ENCODE measurements around the gene ZNF282.
"Not testable (repeated sequence)": the region's sequence is repeated elsewhere in the genome, so short reads cannot be mapped to it uniquely, and the experiment has no call there.

The ZNF282 gene

DNA sequence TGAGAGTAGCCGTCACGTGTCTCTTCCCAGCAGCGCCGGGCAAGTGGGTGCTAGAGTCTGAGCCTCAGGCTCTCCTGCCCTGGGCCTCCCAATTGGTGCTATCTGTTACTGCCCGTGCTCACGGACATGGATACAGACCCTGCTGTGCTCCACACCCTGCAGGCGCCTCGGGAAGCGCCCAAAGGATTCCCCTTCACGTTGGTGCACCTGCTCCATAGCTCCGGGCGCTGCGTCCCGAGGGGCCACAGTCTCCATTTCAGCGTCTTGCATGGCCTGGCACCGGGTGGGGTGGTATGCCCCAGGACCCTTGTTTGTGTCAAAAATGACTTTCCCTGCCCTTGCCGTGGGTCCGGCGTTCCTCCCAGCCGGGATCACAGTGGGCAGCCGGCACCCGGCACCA is 30.3 kb downstream of the ZNF282 start:
- DNase-seq: no peak

DNA sequence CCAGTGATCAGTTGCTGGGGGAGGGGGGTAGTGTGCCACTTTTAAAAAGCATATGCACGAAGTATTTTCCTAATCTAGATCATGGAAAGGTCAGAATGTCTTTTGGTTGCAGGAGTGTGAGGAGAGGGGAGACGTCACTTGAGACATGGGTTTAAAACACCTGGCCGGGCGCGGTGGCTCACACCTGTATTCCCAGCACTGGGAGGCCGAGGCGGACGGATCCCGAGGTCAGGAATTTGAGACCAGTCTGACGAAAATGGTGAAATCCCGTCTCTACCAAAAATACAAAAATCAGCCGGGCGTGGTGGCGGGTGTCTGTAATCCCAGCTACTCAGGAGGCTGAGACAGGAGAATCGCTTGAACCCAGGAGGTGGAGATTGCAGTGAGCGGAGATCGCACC is 31.0 kb downstream of the ZNF282 start:
- not testable (repeated sequence) for DNase-seq

DNA sequence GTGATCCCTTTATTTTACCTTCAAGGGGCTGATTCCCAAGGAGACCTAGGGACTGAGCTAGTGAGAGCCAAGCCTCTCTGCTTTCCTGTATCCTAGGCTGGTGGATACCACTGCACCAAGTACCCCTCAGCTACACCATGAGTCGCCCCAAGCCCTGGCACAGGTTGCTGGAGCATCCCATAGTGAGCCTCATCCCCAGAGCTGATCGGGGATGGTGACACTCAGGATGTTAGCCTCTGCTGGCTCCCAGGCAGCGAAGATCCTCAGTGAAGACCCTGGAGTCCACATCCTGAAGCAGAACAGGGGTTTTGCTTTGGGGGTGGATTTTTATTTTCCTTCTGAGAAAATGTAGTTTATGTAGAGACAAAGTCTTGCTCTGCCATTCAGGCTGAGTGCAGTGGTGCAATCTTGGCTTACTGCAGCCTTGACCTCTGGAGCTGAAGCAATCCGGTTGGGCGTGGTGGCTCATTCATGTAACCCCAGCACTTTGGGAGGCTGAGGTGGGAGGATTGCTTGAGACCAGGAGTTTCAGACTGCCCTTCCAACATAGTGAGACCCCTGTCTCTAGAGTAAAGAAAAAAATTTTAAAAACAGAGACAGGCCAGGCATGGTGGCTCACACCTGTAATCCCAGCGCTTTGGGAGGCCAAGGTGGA is 31.6 kb downstream of the ZNF282 start:
- DNase-seq: no peak

DNA sequence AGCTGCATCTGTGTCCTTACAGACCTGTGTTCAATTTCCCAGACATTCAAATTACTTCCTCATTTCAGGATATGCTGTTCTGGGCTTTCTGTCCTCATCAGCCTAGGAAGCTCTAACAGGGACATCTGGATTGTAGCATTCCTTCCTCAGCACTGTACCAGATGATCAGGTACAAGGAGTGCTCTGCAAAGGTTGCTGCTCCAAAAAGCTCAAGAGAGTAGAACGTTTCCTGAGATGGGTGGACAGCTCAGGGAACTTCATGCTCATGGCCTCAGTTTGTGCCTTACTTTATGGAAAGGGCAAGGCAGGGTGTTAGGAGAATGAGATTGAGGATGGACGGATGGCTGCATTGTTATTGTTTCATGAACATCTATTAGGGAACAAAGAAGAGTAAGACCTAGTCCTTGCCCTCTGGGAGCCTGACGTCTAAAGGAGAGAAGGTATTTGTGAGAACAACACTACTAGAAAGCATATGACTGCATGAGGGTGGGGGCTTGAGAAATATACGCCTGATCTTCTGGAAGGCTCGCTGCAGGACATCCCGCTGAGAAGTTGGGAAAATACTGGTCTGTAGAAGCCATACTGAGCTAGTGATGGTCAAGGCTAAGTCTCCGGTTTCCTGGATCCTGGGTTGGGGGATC is 33.6 kb downstream of the ZNF282 start:
- no peak for DNase-seq

DNA sequence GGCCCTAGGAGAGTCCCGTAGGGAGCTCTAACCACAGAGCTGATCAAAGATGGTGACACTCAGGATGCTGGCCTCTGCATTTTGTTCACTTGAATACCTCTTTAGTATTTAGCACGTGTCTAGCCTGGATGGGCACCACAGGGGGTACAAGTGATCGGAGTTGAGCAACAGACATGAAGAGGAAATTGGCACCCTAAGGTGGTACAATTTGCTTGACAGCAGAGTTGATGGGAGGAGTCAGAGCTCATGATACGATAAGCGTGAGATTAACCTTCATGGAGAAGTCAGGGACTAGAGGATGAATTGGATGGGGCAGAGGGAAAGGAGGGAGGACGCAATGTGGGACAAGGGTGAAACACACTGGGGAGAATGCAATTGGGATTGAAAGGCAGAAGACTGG is 34.2 kb downstream of the ZNF282 start:
- DNase-seq: no peak

DNA sequence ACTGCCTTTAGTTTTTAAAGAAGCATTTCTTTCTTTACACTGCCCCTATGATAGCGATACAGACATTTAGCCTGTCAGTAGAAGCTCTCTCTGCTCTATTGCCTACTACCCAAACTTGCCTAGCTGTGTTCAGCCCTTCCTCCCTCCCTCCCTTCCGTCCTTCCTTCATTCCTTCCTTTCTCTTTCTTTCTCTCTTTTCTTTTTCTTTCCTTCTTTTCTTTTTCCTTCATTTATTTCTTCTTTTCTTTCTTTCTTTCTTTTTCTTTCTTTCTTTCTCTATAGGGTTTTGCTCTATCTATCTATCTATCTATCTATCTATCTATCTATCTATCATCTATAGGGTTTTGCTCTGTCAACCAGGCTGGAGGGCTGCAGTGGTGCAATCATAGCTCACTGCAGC is 37.0 kb downstream of the ZNF282 start:
- DNase-seq: no peak

DNA sequence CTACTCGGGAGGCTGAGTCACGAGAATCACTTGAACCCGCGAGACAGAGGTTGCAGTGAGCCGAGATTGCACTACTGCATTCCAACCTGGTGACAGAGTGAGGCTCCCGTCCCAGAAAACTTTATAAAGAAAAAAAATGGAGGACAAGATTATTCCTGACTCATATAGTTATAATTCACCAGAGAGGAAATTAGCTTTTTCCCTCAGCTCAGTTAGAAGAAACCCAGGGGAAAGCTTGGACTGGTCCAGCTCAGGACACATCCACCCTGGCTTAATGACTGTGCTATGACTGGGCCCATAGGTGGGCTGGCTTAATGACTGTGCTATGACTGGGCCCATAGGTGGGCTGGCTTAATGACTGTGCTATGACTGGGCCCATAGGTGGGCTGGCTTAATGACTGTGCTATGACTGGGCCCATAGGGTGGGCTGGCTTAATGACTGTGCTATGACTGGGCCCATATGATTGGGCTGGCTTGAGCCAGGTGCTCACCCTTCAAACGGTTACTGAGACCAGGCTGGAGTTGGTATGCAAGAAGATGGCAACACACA is 38.4 kb downstream of the ZNF282 start:
- DNase-seq: not testable (repeated sequence)

DNA sequence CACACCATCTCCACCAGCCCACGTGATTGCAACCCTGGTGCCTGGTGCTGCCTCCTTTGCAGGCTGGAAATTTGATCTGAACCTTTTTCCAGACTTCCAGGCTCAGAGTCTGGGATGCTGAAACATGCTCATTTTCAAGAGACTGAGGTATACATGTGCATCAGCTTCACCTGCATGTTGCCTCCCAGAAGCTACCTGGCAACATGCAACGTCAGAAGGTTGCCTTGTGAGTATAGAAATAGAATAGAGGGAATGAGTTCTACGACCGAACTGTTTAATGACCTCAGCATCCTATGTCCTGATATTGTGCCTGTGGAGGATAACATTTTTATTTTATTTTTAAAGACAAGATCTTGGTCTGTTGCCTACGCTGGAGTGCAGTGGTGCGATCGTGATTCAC is 42.2 kb downstream of the ZNF282 start:
- DNase-seq: no peak

DNA sequence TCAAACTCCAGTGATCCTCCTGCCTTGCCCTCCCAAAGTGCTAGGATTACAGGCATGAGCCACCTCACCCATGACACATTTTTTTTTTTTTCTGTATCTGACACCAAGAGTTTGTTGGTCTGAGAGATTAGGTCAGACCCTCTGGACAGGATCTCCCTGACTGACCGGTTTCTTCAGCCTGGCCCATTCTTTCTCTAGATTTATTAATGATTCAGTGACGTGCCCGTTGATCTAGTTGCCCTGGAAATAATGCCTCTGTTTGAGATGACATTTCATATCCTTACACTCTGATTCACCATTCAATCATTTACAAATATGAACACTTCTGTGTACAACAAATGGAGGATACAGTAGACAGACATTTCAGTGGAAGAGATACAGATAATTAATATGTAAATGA is 42.7 kb downstream of the ZNF282 start:
- no peak for DNase-seq

DNA sequence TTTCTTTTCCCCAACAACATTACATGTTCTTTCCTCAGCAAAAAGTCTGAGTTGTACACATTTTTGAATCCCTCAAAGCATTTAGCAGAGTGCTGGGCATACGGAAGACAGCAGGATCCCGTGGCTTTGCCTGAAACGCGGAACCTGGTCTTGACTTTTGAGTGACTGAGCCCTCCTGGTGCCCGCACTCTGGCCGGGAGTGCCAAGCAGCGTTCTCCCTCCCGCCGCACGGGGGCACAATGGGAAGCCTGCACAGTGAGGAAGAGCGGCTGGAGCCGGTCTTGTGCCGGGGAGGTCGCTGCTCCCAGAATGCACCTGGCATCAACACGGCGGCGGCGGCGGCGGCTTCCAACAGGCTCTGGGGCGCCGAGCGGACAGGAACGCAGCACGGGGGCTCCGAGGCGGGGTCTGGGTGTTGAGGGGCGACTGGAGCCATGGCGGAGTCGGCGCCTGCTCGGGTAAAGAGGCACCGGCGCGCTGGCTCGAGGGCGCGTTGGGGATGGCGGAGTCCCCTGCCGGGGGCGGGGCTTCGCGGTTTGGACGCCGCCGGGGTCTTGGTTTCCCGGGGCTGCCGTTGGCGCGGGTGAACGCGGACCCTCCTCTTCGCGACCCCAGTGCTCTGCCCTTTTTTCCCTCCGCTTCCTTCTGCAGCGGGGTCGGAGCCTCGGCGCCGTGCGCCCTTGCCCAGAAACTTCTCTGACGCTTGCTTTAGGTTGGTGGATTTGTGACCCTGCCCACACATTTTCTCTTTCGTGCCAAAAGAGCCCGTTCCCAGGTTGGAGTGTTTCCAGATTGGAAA is 44.2 kb downstream of the ZNF282 start, which contains the start of gene ZNF212:
TSS of gene ZNF212 (plus strand) at position 307 of the 799 bp plus-strand sequence. CDS start at position 435, 128 bp downstream.
- peak; percentile 97 for DNase-seq

DNA sequence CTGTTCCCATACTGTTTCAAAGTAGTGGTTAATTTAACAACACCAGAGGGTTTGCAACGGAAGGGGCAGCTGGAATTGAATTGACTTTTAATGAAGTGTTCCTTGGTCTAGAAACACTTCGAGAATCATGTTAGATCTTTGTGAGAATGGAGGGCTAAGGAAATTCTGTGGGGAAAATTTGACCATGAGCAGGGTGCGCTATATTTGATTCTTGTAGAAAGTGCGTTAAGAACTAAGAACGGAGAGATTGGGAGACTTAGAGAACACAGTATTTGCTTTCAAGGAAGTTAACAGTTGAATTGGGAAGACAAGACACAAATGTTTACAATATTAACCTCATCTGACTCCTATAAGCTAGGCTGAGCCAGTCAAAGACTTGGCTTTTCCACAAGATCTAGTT is 45.3 kb downstream of the ZNF282 start:
- no peak for DNase-seq

DNA sequence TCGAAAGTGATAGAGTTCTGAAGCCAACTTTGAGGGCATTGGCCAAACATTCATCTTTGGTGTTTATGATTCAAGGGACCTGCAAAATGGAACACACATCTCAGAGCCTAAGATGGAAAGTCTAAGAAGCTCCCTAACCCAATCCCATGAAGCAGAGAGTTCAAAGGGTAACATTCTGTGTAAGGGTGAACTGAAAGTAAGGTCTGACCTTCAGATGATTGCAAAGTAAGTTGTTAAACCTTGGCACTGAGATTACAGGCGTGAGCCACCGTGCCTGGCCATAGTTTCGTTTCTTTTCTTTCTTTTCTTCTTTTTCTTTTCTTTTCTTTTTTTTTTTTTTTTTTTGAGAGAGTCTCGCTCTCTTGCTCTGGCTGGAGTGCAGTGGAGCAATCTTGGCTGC is 46.4 kb downstream of the ZNF282 start:
- no peak for DNase-seq

DNA sequence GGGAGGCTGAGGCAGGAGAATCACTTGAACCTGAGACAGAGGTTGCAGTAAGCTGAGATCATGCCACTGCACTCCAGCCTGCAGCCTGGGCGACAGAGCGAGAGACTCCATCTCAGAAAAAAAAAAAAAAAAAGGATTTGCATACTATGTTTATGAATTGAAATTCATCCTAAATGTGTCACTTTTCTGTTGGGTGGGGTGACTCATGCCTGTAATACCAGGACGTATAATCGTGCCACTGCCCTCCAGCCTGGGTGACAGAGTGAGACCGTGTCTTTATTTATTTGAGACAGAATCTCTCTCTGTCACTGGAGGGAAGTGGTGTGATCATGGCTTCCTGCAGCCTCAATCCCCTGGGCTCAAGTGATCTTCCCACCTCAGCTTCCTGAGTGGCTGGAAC is 49.9 kb downstream of the ZNF282 start:
- DNase-seq: peak; percentile 69

DNA sequence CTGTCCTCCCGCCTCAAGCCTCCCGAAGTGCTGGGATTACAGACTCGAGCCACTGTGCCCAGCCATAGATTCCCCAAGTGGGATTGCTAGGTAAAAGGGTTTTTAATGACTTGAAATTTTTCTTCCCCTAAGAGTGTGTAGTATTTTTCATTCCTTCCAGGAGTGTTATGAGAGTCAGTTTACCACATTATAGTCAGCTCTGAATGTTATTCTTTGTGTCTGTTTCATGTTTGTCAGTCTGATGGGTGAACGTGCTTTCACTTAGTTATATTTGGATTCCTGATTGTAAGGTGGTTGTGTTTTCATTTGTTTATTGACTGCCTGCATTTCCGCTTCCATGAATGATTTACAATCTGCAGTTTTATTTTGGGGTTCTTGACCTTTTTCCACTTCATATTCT is 50.4 kb downstream of the ZNF282 start:
- DNase-seq: no peak

DNA sequence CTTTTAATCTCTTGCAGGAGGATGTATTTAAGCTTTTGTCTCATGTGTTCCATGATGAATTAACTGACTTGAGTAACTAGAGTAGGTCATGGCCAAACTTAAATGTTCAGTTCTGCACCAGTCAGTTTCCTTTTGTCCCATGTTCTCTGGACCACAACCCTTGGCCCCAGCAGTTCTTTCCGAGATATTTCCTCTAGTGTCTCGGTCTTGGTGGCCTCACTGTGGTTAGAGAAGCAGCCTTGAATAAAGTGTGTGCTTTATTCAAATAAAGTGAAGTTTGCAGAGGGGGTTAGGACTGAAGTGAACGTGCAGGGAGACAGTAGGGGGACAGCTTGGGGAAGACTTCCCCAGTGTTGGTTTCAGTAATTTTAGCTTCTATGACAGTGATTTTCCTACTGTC is 53.4 kb downstream of the ZNF282 start:
- no peak for DNase-seq

DNA sequence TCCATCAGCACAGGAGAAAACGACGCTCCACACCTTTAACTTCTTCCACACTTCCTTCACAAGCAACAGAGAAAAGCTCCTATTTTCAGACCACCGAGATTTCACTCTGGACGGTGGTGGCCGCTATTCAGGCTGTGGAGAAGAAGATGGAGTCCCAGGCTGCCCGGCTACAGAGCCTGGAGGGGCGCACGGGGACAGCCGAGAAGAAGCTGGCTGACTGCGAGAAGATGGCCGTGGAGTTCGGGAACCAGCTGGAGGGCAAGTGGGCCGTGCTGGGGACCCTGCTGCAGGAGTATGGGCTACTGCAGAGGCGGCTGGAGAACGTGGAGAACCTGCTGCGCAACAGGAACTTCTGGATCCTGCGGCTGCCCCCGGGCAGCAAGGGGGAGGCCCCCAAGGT is 54.8 kb downstream of the ZNF282 start:
- not testable (repeated sequence) for DNase-seq

DNA sequence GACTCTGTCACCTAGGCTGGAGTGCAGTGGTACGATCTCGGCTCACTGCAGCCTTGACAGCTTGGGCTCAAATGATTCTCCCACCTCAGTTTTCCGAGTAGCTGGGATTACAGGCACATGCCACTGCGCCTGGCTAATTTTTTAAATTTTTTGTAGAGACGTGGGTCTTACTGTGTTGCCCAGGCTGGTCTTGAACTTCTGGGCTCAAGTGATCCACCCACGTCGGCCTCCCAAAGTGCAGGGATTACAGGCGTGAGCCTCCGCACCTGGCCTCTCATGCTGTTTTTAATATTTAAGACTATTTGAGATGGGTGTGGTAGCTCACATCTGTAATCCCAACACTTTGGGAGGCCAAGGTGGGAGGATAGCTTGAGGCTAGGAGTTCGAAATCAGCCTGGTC is 56.2 kb downstream of the ZNF282 start:
- DNase-seq: not testable (repeated sequence)

DNA sequence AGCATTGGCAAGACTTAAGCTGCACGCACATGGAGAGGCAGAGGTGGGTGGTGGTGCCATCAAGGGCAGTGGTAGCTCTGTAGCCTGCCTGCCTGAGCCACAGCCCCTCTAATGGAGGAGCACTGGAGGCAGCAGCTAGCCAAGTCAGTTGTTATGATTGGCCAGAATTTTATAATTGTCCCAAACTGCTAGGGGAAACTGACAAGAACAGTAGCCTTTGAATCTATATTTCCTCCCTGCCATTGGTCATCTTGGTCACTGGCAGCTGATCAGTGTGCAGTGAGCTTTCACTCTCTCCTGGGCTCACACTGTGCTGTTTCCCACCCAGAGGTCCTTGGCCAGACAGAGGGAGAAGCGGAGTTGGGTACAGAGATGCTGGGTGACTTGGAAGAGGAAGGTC is 57.0 kb downstream of the ZNF282 start:
- DNase-seq: no peak

DNA sequence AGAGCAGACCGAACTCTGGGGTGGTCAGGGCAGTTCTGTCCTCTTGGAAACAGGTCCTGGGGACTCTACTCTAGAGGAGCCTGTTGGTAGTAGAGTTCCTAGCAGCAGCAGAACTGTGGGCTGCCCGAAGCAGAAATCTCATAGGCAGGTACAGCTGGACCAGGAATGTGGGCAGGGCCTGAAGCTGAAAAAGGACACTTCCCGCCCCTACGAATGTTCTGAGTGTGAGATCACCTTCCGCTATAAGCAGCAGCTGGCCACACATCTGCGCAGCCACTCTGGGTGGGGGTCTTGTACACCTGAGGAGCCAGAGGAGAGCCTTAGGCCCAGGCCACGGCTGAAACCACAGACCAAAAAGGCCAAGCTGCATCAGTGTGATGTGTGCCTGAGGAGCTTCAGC is 58.3 kb downstream of the ZNF282 start:
- no peak for DNase-seq

DNA sequence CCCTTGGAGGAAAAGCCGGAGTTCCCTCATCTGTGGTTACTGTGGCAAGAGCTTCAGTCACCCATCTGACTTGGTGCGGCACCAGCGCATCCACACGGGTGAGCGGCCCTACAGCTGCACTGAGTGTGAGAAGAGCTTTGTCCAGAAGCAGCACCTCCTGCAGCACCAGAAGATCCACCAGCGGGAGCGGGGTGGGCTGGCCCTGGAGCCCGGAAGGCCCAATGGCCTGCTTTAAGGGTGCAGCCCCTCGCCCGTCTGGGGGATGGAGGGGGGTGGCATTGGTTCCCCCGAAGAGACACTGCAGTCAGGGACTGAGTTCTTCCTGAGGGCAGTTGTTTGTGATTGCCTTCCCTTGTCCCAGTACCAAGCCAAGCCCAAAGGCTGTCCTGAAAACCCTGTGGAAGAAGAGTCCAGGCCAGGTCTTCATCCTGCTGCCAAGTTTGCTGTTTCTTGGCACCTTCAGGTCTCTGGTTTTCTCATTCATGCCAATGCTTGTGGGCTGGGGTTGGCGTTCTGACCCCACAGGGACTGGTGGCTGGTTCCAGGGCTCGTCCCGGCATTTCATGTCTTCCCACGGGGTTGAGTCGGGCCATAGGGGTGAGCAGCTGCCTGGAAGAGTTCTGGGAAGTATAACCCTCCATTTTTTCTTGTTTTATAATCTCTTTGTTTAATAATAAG is 59.0 kb downstream of the ZNF282 start:
- no peak for DNase-seq

DNA sequence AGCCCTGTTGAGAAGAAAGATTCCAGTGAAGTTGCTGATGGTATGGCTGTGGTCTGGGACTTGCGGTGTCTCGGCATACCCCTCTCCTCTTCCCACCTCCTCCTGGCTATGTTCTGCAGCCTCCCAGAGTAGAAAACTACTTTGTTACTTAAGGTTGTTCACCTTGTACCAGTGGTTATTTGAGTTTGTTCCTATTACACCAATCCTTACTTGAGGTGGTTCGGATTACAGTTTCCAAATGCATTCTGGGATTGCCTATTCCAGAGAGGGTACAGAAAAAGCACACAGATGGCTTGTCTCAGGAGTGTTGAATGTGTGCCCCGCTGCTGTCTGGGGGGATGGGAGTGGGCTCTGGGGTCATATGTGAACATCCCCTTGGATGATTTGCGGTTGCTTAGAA is 59.8 kb downstream of the ZNF282 start:
- no peak for DNase-seq

DNA sequence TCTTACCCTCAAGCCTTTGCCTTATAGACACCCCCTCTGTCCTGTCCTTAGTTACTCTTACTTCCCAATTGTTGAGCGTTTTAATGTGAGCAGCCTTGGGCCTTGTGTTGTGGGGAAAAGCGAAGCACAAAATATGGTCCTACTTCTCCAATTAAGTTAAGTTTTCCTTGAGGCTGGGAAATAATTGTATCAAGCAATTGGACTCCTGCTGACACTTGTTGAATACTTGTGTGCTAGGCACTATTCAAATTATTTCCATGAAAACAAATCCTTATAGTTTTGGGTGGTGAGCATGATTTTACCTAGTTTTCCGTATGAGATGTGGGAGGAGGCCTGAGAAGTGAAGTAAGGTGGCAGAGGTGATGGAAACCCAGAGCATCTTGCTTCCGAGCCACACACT is 61.2 kb downstream of the ZNF282 start:
- no peak for DNase-seq

DNA sequence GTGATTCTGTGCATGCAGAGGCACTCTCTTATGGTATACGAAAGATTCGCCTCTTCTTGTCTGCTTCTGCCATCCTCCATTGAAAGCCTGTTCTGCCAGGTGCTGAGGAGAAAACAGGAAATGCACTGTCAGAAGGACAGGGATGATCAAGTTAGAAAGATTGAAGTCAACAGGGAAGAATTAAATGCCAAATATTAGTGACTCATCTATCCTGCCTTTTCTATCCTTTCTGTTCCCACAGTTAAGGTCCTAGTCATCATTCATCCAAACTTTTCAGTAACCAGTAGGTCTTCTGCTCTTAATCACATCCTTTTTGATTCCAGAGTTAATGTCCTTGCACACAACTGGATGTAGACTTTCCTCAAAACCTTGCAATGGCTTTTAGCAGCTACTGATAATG is 61.8 kb downstream of the ZNF282 start:
- DNase-seq: no peak

All from activated effector memory CD4-positive, alpha-beta T cell treated with anti-CD3 and anti-CD28 coated beads, Interleukin-2, amount 50 U/mL, for 16 hours (primary cell).